Endothelial cell of umbilical vein (primary cell): ENCODE measurements around the gene METTL1. TPM values are rescaled to one million over a fixed set of nuclear protein-coding genes. Genes with fewer than 3 reads are reported as not detected.

Source experiments
- BruUV-seq: library from RNA; stranded (reverse); fragments of 400-500 nt; replicated peaks from 2 replicates; lab custom pipeline; 2021; lab: Mats Ljungman, UMichigan
- CTCF ChIA-PET: fragments of 300-600, 350-600 bp; sonication (Branson Sonifier 250); formaldehyde crosslinking; loops from one replicate; lab custom pipeline; 2021; ENCODE audit warnings: antibody characterized with exemption, inconsistent platforms; lab: Charles Lee
- POLR2A ChIA-PET: fragments of 300-600, 350-600 bp; sonication (Branson Sonifier 250); formaldehyde crosslinking; loops from one replicate; lab custom pipeline; 2021; ENCODE audit warnings: antibody characterized with exemption, inconsistent platforms; lab: Charles Lee
- DNase-seq: peaks from one replicate; pipeline ENCODE4 v3.0.0-alpha.2; 2011; ENCODE audit warnings: low read depth, low spot score
- FAIRE-seq: peaks from 2 replicates; lab custom pipeline; 2011; peaks lifted over from hg19 to GRCh38; lab: Jason Lieb, UNC
- H2AFZ ChIP-seq: 2 replicates; pipeline ENCODE4 v1.6.0; 2012; ENCODE audit warnings: low read depth, low read length, control low read depth, inconsistent platforms
- H3K27ac ChIP-seq: 2 replicates; pipeline ENCODE4 v1.5.1; 2011; ENCODE audit warnings: low read depth, mild to moderate bottlenecking, control low read depth, low read length, moderate library complexity; ENCODE audit not compliant: insufficient read depth
- H3K27me3 ChIP-seq, 2 experiments: 2 replicates each; pipeline versions ENCODE4 v1.6.0 to v1.6.1; 2011; ENCODE audit warnings: low read length in 2 of 2, mixed read lengths in 1 of 2; ENCODE audit not compliant: control insufficient read depth in 2 of 2, insufficient read depth in 2 of 2
- H3K36me3 ChIP-seq, 2 experiments: 2 replicates in 1 of 2; 3 replicates in 1 of 2; pipeline ENCODE4 v1.5.1; 2011; ENCODE audit warnings: low read length in 2 of 2, mild to moderate bottlenecking in 1 of 2, moderate library complexity in 1 of 2; ENCODE audit not compliant: control insufficient read depth in 2 of 2, insufficient read depth in 2 of 2; ENCODE audit errors: extremely low read depth in 1 of 2
- H3K4me1 ChIP-seq: 3 replicates; pipeline ENCODE4 v1.5.1; 2011; ENCODE audit warnings: mild to moderate bottlenecking, low read length; ENCODE audit not compliant: control insufficient read depth, insufficient read depth; ENCODE audit errors: extremely low read depth
- H3K4me2 ChIP-seq: 2 replicates; pipeline ENCODE4 v1.6.1; 2011; ENCODE audit warnings: low read length, control low read depth, mixed read lengths; ENCODE audit not compliant: insufficient read depth
- H3K4me3 ChIP-seq, 3 experiments: fragments of 200-600 bp in 1 of 3; sonication (generic), shearing (Covaris generic) in 1 of 3; replicated peaks in 1 of 3; 2 replicates each; pipeline ENCODE4 v1.5.1; 2011 to 2016; ENCODE audit warnings: control low read depth in 3 of 3, low read length in 3 of 3, mild to moderate bottlenecking in 2 of 3, inconsistent platforms in 1 of 3, low read depth in 1 of 3, moderate library complexity in 1 of 3; ENCODE audit not compliant: insufficient read depth in 1 of 3
- H3K79me2 ChIP-seq: 2 replicates; pipeline ENCODE4 v1.6.0; 2012; ENCODE audit warnings: low read length, inconsistent platforms; ENCODE audit not compliant: control insufficient read depth, insufficient read depth
- H3K9ac ChIP-seq: replicated peaks from 2 replicates; pipeline ENCODE3; 2011; ENCODE audit warnings: low read length, control low read depth; ENCODE audit not compliant: insufficient read depth; ENCODE audit errors: extremely low read depth
- H3K9me1 ChIP-seq: replicated peaks from 3 replicates; pipeline ENCODE4 v1.6.0; 2011; ENCODE audit warnings: mild to moderate bottlenecking, low read length; ENCODE audit not compliant: control insufficient read depth, insufficient read depth; ENCODE audit errors: extremely low read depth
- H3K9me3 ChIP-seq: replicated peaks from 2 replicates; pipeline ENCODE4 v1.5.1; 2012; ENCODE audit warnings: low read length, inconsistent platforms; ENCODE audit not compliant: control insufficient read depth, insufficient read depth
- H4K20me1 ChIP-seq: replicated peaks from 2 replicates; pipeline ENCODE3; 2011; ENCODE audit warnings: mild to moderate bottlenecking, low read length; ENCODE audit not compliant: control insufficient read depth, insufficient read depth; ENCODE audit errors: extremely low read depth
- EZH2 ChIP-seq: IDR thresholded peaks from 2 replicates; pipeline ENCODE4 v1.6.1; 2012; ENCODE audit warnings: borderline replicate concordance, low read depth, mild to moderate bottlenecking, moderate library complexity, low read length, inconsistent platforms; ENCODE audit not compliant: severe bottlenecking
- FOS ChIP-seq: IDR thresholded peaks from 2 replicates; pipeline ENCODE4 v1.6.1; 2011; ENCODE audit warnings: mild to moderate bottlenecking, low read length, moderate library complexity, borderline replicate concordance; ENCODE audit not compliant: insufficient read depth
- GATA2 ChIP-seq: IDR thresholded peaks from 2 replicates; pipeline ENCODE4 v1.7.0; 2011; ENCODE audit warnings: low read depth, mild to moderate bottlenecking, moderate library complexity, mixed read lengths, low read length; ENCODE audit not compliant: insufficient read length, insufficient read depth
- JUN ChIP-seq: IDR thresholded peaks from 2 replicates; pipeline ENCODE4 v1.6.1; 2011; ENCODE audit warnings: borderline replicate concordance, low read depth; ENCODE audit not compliant: insufficient read length, insufficient read depth
- MYC ChIP-seq: IDR thresholded peaks from one replicate; pipeline ENCODE4 v1.6.1; 2011; ENCODE audit warnings: mild to moderate bottlenecking, low read depth, low read length
- POLR2A ChIP-seq: IDR thresholded peaks from 2 replicates; pipeline ENCODE4 v1.6.1; 2012; ENCODE audit warnings: low read depth, mild to moderate bottlenecking, control low read depth, low read length
- POLR2AphosphoS5 ChIP-seq: IDR thresholded peaks from 2 replicates; pipeline ENCODE4 v1.6.1; 2012; ENCODE audit warnings: low read depth, mild to moderate bottlenecking, control low read depth, low read length, moderate library complexity; ENCODE audit not compliant: insufficient read depth
- dilution Hi-C: fragments of 300-500 bp; cut with MboI; formaldehyde crosslinking; loops from one replicate; pipeline ENCODE4 v1.15.0; 2019; ENCODE audit warnings: low sequenced_read_pairs; ENCODE audit not compliant: extremely low pct_ligation_motif_present
- intact Hi-C: fragments of 100-400 bp; cut with micrococcal nuclease; formaldehyde crosslinking; loops from one replicate; pipeline ENCODE4 v1.10.0; 2022
- polyA plus RNA-seq, 4 experiments: library from polyadenylated mRNA; depleted of rRNA in 3 of 4; stranded (reverse) in 3 of 4; unstranded in 1 of 4; fragments of >200 nt; gene quantifications; 2 replicates each; pipeline versions ENCODE4 v1.2.1 to v1.2.3, GENCODE V29; 2011 to 2012; ENCODE audit warnings: missing spikeins in 1 of 4
- total RNA-seq: library from RNA; stranded (reverse); gene quantifications from 2 replicates; pipeline ENCODE4 v1.2.3, GENCODE V29; 2021
- TF ChIP-seq, protein P1 (sequence below), 2 donors: IDR thresholded peaks; 1 replicate in 1 of 2; 2 replicates in 1 of 2; pipeline ENCODE4 v1.5.1; 2011; ENCODE audit warnings: low read length in 2 of 2, mild to moderate bottlenecking in 2 of 2, moderate library complexity in 2 of 2, control low read depth in 1 of 2, inconsistent platforms in 1 of 2, low read depth in 1 of 2; ENCODE audit not compliant: insufficient read depth in 1 of 2; ENCODE audit errors: extremely low read depth in 1 of 2
- TF ChIP-seq, protein P2 (sequence below): IDR thresholded peaks from 2 replicates; pipeline ENCODE4 v1.6.1; 2011; ENCODE audit not compliant: insufficient read depth, insufficient read length

The METTL1 gene
- total and polyA plus RNA-seq, 2 donors (not counting 3 experiments of a cell fraction or from before 2014, with no cell fraction given): 23.6 to 24.3 TPM

DNA sequence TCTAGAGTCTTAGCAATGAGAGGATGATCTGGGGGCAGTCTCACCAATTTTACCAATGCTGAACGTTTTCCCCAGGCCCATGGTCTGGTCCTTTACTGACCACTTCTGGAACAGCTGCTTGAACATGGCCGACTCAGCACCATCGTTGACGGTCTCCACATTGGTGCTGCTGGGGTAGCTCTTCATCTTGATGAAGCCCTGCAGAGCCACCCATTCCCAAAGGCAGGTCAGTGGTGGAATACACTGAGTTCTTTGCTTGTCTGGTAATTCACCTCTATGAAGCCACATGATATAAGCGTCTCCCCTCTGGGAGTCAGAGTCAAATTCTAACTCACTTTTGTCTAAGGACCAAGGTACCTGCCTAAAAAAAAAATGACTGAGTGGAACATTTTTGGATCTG is 36.4 kb upstream of the METTL1 start:
- no peak for TF ChIP-seq FOS
- TF ChIP-seq JUN: no peak
- TF ChIP-seq, protein P1, sequence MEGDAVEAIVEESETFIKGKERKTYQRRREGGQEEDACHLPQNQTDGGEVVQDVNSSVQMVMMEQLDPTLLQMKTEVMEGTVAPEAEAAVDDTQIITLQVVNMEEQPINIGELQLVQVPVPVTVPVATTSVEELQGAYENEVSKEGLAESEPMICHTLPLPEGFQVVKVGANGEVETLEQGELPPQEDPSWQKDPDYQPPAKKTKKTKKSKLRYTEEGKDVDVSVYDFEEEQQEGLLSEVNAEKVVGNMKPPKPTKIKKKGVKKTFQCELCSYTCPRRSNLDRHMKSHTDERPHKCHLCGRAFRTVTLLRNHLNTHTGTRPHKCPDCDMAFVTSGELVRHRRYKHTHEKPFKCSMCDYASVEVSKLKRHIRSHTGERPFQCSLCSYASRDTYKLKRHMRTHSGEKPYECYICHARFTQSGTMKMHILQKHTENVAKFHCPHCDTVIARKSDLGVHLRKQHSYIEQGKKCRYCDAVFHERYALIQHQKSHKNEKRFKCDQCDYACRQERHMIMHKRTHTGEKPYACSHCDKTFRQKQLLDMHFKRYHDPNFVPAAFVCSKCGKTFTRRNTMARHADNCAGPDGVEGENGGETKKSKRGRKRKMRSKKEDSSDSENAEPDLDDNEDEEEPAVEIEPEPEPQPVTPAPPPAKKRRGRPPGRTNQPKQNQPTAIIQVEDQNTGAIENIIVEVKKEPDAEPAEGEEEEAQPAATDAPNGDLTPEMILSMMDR (IDR thresholded peaks at IDR 0.05; ENCODE audit: extremely low read depth in 1 of 2, insufficient read depth in 1 of 2, low read depth in 1 of 2, low read length in 2 of 2): no peak
- no peak for TF ChIP-seq GATA2
- TF ChIP-seq MYC: no peak
- no peaks in the 10 kb centered on the region for H3K4me1 ChIP-seq
- POLR2A ChIA-PET: no interaction called here
- H3K27me3 ChIP-seq: no peaks in the 10 kb centered on the region
- no peaks in the 10 kb centered on the region for H4K20me1 ChIP-seq
- FAIRE-seq (no peak), DNase-seq (no peak)
- BruUV-seq: no TSS peak
- no peak overlapping the region for H3K27ac ChIP-seq
- no peak overlapping the region for H3K9ac ChIP-seq
- no peak overlapping the region for H3K4me2 ChIP-seq
- dilution Hi-C loops: no loop called here
- no peak overlapping the region for H3K4me3 ChIP-seq
- no peaks in the 10 kb centered on the region for H3K9me3 ChIP-seq
- H3K36me3 ChIP-seq: peaks cover 0 to 8% of the 10 kb centered on the region in 2 experiments
- H3K9me1 ChIP-seq: no peaks in the 10 kb centered on the region
- no peak overlapping the region for H2AFZ ChIP-seq
- CTCF ChIA-PET: interaction anchor here (1.0 kb wide), 1 partner anchor 15 kb away, joined by 3 read pairs; no protein-coding TSS in a partner anchor
- intact Hi-C loops: no loop called here
- no peaks in the 10 kb centered on the region for H3K79me2 ChIP-seq

DNA sequence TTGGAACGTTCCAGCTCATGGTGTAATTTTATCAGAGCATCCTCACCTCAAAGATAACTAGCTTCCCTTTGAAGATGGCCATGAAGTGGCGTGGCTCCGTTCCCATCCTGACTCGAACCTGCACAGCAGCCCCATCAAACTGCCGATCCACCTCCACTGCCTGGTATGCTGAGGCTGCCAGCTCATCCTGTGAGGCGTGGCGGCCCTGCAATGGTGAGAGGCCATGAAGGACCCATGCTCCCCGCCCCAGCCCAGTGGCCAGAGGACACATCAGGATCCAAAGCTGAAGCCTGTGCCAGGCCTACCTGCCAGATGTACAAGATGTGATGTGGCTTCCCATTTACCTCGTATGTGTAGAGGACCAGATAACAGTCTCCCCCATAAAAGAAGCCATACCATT is 35.4 kb upstream of the METTL1 start:
- Histone ChIP-seq H3K36me3 (peaks cover 0 to 8% of the 10 kb centered on the region in 2 experiments), H4K20me1 (no peaks in the 10 kb centered on the region), H3K79me2 (no peaks in the 10 kb centered on the region), H2AFZ (no peak overlapping the region), H3K27ac (no peak overlapping the region), H3K4me2 (no peak overlapping the region), H3K9me1 (no peaks in the 10 kb centered on the region), H3K9ac (no peak overlapping the region), H3K4me1 (no peaks in the 10 kb centered on the region), H3K9me3 (no peaks in the 10 kb centered on the region), H3K4me3 (no peak overlapping the region), H3K27me3 (no peaks in the 10 kb centered on the region)
- POLR2A ChIA-PET: no interaction called here
- intact Hi-C loops: no loop called here
- no TSS peak for BruUV-seq
- DNase-seq (no peak), FAIRE-seq (no peak)
- dilution Hi-C loops: no loop called here
- TF ChIP-seq POLR2AphosphoS5 (no peak), EZH2 (no peak), MYC (no peak), JUN (no peak), GATA2 (no peak), FOS (no peak), POLR2A (no peak)
- TF ChIP-seq, protein P2, sequence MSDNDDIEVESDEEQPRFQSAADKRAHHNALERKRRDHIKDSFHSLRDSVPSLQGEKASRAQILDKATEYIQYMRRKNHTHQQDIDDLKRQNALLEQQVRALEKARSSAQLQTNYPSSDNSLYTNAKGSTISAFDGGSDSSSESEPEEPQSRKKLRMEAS: no peak
- TF ChIP-seq, protein P1 (IDR thresholded peaks at IDR 0.05; ENCODE audit: extremely low read depth in 1 of 2, insufficient read depth in 1 of 2, low read depth in 1 of 2, low read length in 2 of 2): no peak
- CTCF ChIA-PET: interaction anchor here (0.5 to 1.2 kb wide), 3 partner anchors 9 to 172 kb away, joined by 3 read pairs; no protein-coding TSS in a partner anchor
